GM23338 (cell line): Measurements from ENCODE around the gene MAP4K4. TPM values are rescaled to one million over a fixed set of nuclear protein-coding genes. Genes with fewer than 3 reads are reported as not detected.

Experiments used
- ATAC-seq: fragments of 200-7000 bp; cut with Tn5 transposase; 3 replicates; pipeline ENCODE4 v1.9.1; 2020
- DNase-seq: peaks from one replicate; pipeline ENCODE4 v3.0.0-alpha.2; 2015; ENCODE audit warnings: low spot score
- H2AFZ ChIP-seq: fragments of 200-600 bp; sonication (generic); 2 replicates; pipeline ENCODE4 v1.8.0; 2016; ENCODE audit warnings: antibody characterized with exemption, mild to moderate bottlenecking, moderate library complexity
- H3F3A ChIP-seq: fragments of 200-600 bp; sonication (generic); replicated peaks from 2 replicates; pipeline ENCODE4 v1.8.0; 2017; ENCODE audit warnings: antibody characterized with exemption, mixed run types, low read depth
- H3K27ac ChIP-seq: fragments of 200-600 bp; sonication (generic); 2 replicates; pipeline ENCODE4 v1.6.1; 2016; ENCODE audit warnings: low read depth
- H3K27me3 ChIP-seq: fragments of 200-600 bp; sonication (generic); 2 replicates; pipeline ENCODE4 v1.8.0; 2016; ENCODE audit warnings: mild to moderate bottlenecking, mixed run types, moderate library complexity; ENCODE audit not compliant: insufficient read depth
- H3K36me3 ChIP-seq: fragments of 200-600 bp; sonication (generic); 2 replicates; pipeline ENCODE4 v1.8.0; 2016; ENCODE audit warnings: mild to moderate bottlenecking; ENCODE audit not compliant: insufficient read depth
- H3K4me1 ChIP-seq: fragments of 200-600 bp; sonication (generic); 2 replicates; pipeline ENCODE4 v1.8.0; 2016; ENCODE audit warnings: mild to moderate bottlenecking, moderate library complexity; ENCODE audit not compliant: insufficient read depth
- H3K4me2 ChIP-seq: fragments of 200-600 bp; sonication (generic); 2 replicates; pipeline ENCODE4 v1.7.1; 2017; ENCODE audit warnings: mixed run types
- H3K4me3 ChIP-seq: fragments of 200-600 bp; sonication (generic); 2 replicates; pipeline ENCODE4 v1.6.1; 2016; ENCODE audit warnings: mixed run types
- H3K79me2 ChIP-seq: fragments of 200-600 bp; sonication (generic); replicated peaks from 2 replicates; pipeline ENCODE4 v1.8.0; 2017; ENCODE audit warnings: mild to moderate bottlenecking; ENCODE audit not compliant: insufficient read depth
- H3K9me2 ChIP-seq: fragments of 200-600 bp; sonication (generic); 2 replicates; pipeline ENCODE4 v1.8.0; 2017; ENCODE audit not compliant: insufficient read depth
- H4K20me1 ChIP-seq: fragments of 200-600 bp; sonication (generic); replicated peaks from 2 replicates; pipeline ENCODE4 v1.8.0; 2017; ENCODE audit warnings: mild to moderate bottlenecking; ENCODE audit not compliant: insufficient read depth
- H3K27ac Mint-ChIP-seq: 2 replicates; pipeline ENCODE4 v1.8.0; 2020; ENCODE audit warnings: inconsistent platforms, mild to moderate bottlenecking, moderate library complexity, mixed read lengths
- H3K27me3 Mint-ChIP-seq: 3 replicates; pipeline ENCODE4 v1.8.0; 2022; ENCODE audit warnings: low read depth, mild to moderate bottlenecking, moderate library complexity, mixed read lengths, inconsistent platforms; ENCODE audit not compliant: insufficient read depth, poor library complexity
- H3K36me3 Mint-ChIP-seq: 3 replicates; pipeline ENCODE4 v1.8.0; 2021; ENCODE audit warnings: low read depth, mild to moderate bottlenecking, inconsistent platforms, moderate library complexity, mixed read lengths
- H3K4me1 Mint-ChIP-seq: 3 replicates; pipeline ENCODE4 v1.8.0; 2020; ENCODE audit warnings: mild to moderate bottlenecking, inconsistent platforms, mixed read lengths
- H3K4me3 Mint-ChIP-seq: 3 replicates; pipeline ENCODE4 v1.8.0; 2021; ENCODE audit warnings: moderate library complexity, mild to moderate bottlenecking, inconsistent platforms, mixed read lengths
- H3K9me3 Mint-ChIP-seq: 3 replicates; pipeline ENCODE4 v1.8.0; 2020; ENCODE audit warnings: moderate library complexity, mild to moderate bottlenecking, inconsistent platforms, mixed read lengths
- CREB1 ChIP-seq: fragments of 250-450 bp; sonication (Bioruptor Pico); IDR thresholded peaks from 2 replicates; pipeline ENCODE4 v1.5.0; 2020; ENCODE audit warnings: low read depth, mild to moderate bottlenecking, moderate library complexity
- CTCF ChIP-seq, 2 experiments: fragments of 200-600 bp in 1 of 2; sonication (generic) in 1 of 2; conservative IDR thresholded peaks; 2 replicates each; pipeline versions ENCODE4 v1.5.1 to v1.6.1; 2016 to 2017; ENCODE audit warnings: antibody characterized with exemption in 2 of 2, low read depth in 2 of 2, mild to moderate bottlenecking in 2 of 2, moderate library complexity in 1 of 2
- ETS1 ChIP-seq: IDR thresholded peaks from 2 replicates; pipeline ENCODE4 v1.6.1; 2016; ENCODE audit warnings: antibody characterized with exemption
- EZH2 ChIP-seq: fragments of 200-600 bp; sonication (generic); IDR thresholded peaks from one replicate; pipeline ENCODE4 v1.8.0; 2017; ENCODE audit warnings: antibody characterized with exemption, mild to moderate bottlenecking, low read depth; ENCODE audit not compliant: unreplicated experiment
- EZH2phosphoT487 ChIP-seq: fragments of 200-600 bp; sonication (generic); IDR thresholded peaks from one replicate; pipeline ENCODE4 v1.8.1; 2018; ENCODE audit warnings: antibody characterized with exemption; ENCODE audit not compliant: unreplicated experiment
- JUNB ChIP-seq: IDR thresholded peaks from one replicate; pipeline ENCODE4 v1.6.1; 2016; ENCODE audit warnings: antibody characterized with exemption; ENCODE audit not compliant: unreplicated experiment
- NANOG ChIP-seq: IDR thresholded peaks from 2 replicates; pipeline ENCODE4 v1.6.1; 2016; ENCODE audit warnings: antibody characterized with exemption, borderline replicate concordance
- POLR2AphosphoS5 ChIP-seq: IDR thresholded peaks from 2 replicates; pipeline ENCODE4 v1.6.1; 2016; ENCODE audit warnings: antibody characterized with exemption, low read depth
- STAT1 ChIP-seq: IDR thresholded peaks from one replicate; pipeline ENCODE4 v1.6.1; 2016; ENCODE audit warnings: antibody characterized with exemption; ENCODE audit not compliant: unreplicated experiment
- ZNF114 ChIP-seq: fragments of 250-450 bp; sonication (Bioruptor Pico); IDR thresholded peaks from 2 replicates; pipeline ENCODE4 v1.5.0; 2020; ENCODE audit warnings: mild to moderate bottlenecking, moderate library complexity
- ZNF331 ChIP-seq: fragments of 250-450 bp; sonication (Bioruptor Pico); IDR thresholded peaks from 2 replicates; pipeline ENCODE4 v1.5.0; 2020; ENCODE audit warnings: low read depth, mild to moderate bottlenecking, moderate library complexity
- polyA plus RNA-seq: library from polyadenylated mRNA; unstranded; fragments of >200 nt; fragmentation: Nextera tagmentation; extraction: Ambion mirVana; gene quantifications from 2 replicates; pipeline ENCODE4 v1.2.1, GENCODE V29; 2016
- total RNA-seq: library from RNA; depleted of rRNA; stranded (reverse); fragments of >200 nt; shearing (Covaris generic); gene quantifications from 2 replicates; pipeline ENCODE4 v1.2.3, GENCODE V29; 2014
- TF ChIP-seq, protein P1 (sequence below): fragments of 250-450 bp; sonication (Bioruptor Pico); IDR thresholded peaks from 2 replicates; pipeline ENCODE4 v1.5.0; 2020; ENCODE audit warnings: mild to moderate bottlenecking, moderate library complexity
- TF ChIP-seq, protein P2 (sequence below): IDR thresholded peaks from one replicate; pipeline ENCODE4 v1.6.1; 2018; ENCODE audit warnings: antibody characterized with exemption; ENCODE audit not compliant: unreplicated experiment

MAP4K4 gene
- total and polyA plus RNA-seq, 2 experiments from 2014 or later = 34.6 to 99.2 TPM

DNA sequence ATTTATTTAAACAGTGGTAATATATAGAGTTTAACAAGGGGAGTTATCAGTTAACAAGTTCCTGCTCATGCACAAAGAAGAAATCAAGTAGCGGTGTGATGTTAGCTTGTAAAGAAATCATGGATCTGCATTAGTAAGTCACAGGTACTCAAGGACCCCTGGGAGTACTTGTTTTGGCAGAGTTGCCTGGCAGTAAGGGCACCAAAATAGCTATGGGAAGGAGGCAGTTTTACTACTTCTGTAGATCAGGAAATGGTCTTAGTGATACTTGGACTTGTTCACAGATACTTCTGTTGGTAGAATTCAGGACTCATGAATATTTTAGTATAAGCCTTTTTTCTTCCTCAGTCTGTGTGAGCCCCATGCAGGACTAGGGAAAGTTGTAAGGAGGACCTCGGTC, 186.9 kb downstream of the MAP4K4 start:
- no peak overlapping the region for H3K4me3 ChIP-seq
- H3F3A ChIP-seq = no peaks in the 10 kb centered on the region
- Mint-ChIP-seq H3K4me3 (no peak overlapping the region), H3K4me1 (no peaks in the 10 kb centered on the region; the same call in 2 of the 3 replicates), H3K36me3 (peaks cover 72% of the 10 kb centered on the region), H3K27ac (no peak overlapping the region), H3K27me3 (peaks cover 2% of the 10 kb centered on the region), H3K9me3 (no peaks in the 10 kb centered on the region)
- peaks cover 16% of the 10 kb centered on the region; the same call in 1 of the 2 replicates for H3K79me2 ChIP-seq
- no peaks in the 10 kb centered on the region for H4K20me1 ChIP-seq
- DNase-seq (no peak), ATAC-seq (no peak)
- H3K27me3 ChIP-seq = no peaks in the 10 kb centered on the region
- H3K4me1 ChIP-seq = no peaks in the 10 kb centered on the region
- H2AFZ ChIP-seq = no peak overlapping the region
- H3K9me2 ChIP-seq = no peaks in the 10 kb centered on the region
- no peak overlapping the region for H3K4me2 ChIP-seq
- no peak overlapping the region for H3K27ac ChIP-seq
- H3K36me3 ChIP-seq = peaks cover 36% of the 10 kb centered on the region
- TF ChIP-seq, protein P1, sequence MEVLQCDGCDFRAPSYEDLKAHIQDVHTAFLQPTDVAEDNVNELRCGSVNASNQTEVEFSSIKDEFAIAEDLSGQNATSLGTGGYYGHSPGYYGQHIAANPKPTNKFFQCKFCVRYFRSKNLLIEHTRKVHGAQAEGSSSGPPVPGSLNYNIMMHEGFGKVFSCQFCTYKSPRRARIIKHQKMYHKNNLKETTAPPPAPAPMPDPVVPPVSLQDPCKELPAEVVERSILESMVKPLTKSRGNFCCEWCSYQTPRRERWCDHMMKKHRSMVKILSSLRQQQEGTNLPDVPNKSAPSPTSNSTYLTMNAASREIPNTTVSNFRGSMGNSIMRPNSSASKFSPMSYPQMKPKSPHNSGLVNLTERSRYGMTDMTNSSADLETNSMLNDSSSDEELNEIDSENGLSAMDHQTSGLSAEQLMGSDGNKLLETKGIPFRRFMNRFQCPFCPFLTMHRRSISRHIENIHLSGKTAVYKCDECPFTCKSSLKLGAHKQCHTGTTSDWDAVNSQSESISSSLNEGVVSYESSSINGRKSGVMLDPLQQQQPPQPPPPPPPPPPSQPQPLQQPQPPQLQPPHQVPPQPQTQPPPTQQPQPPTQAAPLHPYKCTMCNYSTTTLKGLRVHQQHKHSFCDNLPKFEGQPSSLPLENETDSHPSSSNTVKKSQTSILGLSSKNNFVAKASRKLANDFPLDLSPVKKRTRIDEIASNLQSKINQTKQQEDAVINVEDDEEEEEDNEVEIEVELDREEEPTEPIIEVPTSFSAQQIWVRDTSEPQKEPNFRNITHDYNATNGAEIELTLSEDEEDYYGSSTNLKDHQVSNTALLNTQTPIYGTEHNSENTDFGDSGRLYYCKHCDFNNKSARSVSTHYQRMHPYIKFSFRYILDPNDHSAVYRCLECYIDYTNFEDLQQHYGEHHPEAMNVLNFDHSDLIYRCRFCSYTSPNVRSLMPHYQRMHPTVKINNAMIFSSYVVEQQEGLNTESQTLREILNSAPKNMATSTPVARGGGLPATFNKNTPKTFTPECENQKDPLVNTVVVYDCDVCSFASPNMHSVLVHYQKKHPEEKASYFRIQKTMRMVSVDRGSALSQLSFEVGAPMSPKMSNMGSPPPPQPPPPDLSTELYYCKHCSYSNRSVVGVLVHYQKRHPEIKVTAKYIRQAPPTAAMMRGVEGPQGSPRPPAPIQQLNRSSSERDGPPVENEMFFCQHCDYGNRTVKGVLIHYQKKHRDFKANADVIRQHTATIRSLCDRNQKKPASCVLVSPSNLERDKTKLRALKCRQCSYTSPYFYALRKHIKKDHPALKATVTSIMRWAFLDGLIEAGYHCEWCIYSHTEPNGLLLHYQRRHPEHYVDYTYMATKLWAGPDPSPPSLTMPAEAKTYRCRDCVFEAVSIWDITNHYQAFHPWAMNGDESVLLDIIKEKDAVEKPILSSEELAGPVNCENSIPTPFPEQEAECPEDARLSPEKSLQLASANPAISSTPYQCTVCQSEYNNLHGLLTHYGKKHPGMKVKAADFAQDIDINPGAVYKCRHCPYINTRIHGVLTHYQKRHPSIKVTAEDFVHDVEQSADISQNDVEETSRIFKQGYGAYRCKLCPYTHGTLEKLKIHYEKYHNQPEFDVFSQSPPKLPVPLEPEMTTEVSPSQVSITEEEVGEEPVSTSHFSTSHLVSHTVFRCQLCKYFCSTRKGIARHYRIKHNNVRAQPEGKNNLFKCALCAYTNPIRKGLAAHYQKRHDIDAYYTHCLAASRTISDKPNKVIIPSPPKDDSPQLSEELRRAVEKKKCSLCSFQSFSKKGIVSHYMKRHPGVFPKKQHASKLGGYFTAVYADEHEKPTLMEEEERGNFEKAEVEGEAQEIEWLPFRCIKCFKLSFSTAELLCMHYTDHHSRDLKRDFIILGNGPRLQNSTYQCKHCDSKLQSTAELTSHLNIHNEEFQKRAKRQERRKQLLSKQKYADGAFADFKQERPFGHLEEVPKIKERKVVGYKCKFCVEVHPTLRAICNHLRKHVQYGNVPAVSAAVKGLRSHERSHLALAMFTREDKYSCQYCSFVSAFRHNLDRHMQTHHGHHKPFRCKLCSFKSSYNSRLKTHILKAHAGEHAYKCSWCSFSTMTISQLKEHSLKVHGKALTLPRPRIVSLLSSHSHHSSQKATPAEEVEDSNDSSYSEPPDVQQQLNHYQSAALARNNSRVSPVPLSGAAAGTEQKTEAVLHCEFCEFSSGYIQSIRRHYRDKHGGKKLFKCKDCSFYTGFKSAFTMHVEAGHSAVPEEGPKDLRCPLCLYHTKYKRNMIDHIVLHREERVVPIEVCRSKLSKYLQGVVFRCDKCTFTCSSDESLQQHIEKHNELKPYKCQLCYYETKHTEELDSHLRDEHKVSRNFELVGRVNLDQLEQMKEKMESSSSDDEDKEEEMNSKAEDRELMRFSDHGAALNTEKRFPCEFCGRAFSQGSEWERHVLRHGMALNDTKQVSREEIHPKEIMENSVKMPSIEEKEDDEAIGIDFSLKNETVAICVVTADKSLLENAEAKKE = no peak
- no peak for TF ChIP-seq STAT1
- TF ChIP-seq EZH2 = no peak
- no peak for TF ChIP-seq CREB1 (CRISPR knock-in tag)
- TF ChIP-seq CTCF (conservative IDR thresholded peaks at IDR 0.05; ENCODE audit: low read depth in 2 of 2) = no peak
- TF ChIP-seq ZNF331 (CRISPR knock-in tag) = no peak
- TF ChIP-seq, protein P2, sequence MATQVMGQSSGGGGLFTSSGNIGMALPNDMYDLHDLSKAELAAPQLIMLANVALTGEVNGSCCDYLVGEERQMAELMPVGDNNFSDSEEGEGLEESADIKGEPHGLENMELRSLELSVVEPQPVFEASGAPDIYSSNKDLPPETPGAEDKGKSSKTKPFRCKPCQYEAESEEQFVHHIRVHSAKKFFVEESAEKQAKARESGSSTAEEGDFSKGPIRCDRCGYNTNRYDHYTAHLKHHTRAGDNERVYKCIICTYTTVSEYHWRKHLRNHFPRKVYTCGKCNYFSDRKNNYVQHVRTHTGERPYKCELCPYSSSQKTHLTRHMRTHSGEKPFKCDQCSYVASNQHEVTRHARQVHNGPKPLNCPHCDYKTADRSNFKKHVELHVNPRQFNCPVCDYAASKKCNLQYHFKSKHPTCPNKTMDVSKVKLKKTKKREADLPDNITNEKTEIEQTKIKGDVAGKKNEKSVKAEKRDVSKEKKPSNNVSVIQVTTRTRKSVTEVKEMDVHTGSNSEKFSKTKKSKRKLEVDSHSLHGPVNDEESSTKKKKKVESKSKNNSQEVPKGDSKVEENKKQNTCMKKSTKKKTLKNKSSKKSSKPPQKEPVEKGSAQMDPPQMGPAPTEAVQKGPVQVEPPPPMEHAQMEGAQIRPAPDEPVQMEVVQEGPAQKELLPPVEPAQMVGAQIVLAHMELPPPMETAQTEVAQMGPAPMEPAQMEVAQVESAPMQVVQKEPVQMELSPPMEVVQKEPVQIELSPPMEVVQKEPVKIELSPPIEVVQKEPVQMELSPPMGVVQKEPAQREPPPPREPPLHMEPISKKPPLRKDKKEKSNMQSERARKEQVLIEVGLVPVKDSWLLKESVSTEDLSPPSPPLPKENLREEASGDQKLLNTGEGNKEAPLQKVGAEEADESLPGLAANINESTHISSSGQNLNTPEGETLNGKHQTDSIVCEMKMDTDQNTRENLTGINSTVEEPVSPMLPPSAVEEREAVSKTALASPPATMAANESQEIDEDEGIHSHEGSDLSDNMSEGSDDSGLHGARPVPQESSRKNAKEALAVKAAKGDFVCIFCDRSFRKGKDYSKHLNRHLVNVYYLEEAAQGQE = no peak
- TF ChIP-seq EZH2phosphoT487 = no peak
- no peak for TF ChIP-seq POLR2AphosphoS5
- TF ChIP-seq JUNB = no peak
- no peak for TF ChIP-seq ETS1
- no peak for TF ChIP-seq NANOG
- TF ChIP-seq ZNF114 (CRISPR knock-in tag) = no peak
